ENCODE data around the gene LMO3.
A peak's percentile ranks its signal among the peaks of the same experiment; 100 is the strongest.
"Not testable (repeated sequence)": the region's sequence is repeated elsewhere in the genome, so short reads cannot be mapped to it uniquely, and the experiment has no call there.

LMO3 gene

DNA sequence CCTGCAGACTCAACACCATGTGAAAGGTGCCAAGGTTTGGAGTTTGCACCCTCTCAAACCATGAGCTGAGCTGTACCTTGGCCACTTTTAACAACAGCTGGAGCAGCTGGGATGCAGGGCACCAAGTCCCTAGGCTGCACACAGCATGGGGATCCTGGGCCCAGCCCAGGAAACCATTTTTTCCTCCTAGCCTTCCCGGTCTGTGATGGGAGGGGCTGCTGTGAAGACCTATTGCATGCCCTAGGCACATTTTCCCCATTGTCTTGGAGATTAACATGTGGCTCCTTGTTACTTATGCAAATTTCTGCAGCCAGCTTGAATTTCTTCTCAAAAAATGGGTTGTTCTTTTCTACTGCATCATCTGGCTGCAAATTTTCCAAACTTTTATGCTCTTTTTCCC, 68.3 kb downstream of the LMO3 start:
- not testable (repeated sequence) for DNase-seq

DNA sequence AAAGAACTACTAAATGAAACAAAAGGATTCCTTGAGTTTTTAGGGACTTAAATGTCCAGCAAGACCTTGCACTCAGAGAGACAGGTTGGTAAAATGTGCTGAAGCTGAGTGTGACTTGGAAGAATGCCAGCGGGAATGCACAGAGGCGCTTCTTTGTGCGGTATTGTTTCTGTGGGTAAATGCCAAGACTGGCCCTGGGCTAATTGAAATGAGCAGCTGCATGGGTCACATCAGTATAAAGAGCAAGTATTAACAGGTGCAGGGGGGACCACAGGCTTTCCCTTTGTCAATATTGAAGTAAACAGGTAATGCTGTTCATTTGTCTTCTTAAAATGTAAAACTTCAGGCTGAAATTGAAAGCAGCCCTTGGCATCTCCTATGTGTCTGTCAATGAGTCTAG, 74.3 kb downstream of the LMO3 start:
- peak; percentile 34 for DNase-seq

DNA sequence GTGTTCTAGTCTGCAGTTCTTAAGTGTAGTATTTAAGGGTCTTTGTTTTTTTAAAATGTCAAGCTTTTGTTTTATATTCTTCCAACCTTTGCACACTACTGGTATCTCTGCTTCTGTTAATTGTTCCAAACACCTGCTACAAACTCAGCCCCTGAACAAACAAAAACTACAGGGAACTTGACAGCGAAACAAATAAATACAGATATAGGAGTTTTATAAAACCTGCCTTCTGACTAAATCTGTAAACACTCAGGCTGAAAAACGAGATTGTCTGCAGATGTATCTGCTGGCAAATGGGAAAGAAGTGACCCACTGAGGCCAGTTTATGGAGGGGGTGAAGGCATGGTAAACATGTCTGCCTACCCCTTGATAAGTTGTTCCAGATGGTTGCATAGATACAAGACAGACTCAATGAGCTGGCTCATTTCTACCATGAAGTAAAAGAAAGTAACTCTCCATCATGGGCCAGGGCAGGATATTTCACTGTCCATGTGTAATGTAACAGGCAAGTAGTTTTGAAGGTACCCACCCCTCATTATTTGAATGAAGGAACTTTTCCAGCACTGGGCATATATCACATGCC, 75.6 kb downstream of the LMO3 start:
- DNase-seq, result no peak

DNA sequence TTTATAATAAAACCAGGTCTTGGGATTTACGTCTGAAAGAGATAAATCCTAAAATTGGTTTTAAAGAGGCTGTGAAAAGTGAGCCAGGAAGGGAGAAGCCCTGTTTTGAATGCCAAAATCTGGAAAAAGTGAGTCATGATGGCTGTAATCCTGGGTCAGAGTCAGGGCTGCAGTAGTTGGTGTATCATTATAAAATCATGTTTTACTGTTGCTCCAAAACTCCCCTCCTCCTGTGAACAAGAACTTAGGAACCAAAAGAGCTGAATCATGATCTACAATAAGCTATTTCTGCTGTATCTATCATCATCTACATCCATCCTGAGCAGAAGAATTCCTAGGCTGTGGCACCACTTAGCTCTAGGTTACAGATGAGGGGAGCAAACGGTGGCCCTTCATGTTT, 79.3 kb downstream of the LMO3 start:
- peak; percentile 28 for DNase-seq

DNA sequence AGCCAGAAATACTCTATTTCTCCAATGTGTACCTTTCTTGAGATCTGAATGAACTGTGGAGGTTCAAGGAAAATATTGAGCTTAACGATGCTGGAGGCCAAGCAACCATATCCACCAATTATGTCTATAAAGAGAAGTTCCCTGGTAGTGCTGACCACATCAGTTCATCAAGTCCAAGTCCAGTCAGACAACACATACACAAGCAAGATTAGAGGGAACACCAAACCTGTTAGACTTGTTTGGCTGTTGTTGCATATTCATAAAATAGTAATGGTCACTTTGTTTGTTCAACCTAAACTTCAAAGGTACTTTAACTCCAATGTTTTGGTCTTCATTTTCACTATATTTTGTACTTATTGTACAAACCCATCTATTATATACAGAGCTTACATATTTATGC, 81.6 kb downstream of the LMO3 start:
- DNase-seq, result no peak

DNA sequence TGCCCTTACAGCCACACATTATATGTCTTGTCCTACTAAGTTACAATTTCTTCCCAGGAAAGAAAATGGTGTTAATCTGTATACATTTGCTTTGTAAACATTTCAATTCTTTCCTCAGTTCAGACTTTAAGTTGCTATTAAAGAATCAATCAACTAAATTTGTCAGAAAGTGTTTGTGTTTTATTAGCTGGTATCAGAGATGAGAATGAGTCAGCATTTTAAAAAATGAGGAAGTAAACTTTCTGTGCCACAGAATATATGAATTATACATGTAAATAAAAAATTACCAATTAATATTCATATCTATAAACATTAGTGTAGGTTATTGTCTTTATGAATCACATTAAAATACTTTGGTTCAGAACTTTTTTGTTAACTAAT, 82.0 kb downstream of the LMO3 start:
- no peak for DNase-seq

DNA sequence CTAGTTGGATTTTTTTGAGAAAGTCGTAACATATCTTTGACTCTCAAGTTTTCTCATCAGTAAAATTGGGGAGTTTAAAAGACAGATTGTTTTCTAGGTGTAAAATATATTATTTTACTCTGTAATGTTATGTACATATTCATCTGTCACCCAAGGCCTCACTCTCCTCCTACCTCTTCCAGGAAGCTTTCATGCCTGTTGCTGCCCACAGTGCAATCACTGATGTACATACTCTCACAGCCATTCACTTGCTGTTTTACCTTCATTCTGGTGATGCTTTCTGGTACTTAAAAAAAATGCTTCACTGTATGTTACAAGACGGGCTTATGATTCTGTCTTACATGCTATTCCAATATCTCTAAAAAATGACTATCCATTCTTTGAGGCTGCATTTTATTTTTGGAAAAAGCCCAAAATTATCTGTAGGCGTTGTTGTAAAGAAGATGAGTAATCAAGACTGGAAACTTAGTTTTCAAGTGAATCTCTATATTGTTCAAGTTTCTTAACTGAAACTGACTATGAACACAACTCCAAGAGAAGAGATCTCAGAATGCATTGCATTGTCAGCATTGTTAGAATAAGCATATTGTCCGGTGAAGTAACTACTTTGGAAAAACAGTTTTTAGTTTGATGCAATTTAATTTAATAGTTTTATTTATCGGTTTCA, 82.5 kb downstream of the LMO3 start:
- no peak for DNase-seq

DNA sequence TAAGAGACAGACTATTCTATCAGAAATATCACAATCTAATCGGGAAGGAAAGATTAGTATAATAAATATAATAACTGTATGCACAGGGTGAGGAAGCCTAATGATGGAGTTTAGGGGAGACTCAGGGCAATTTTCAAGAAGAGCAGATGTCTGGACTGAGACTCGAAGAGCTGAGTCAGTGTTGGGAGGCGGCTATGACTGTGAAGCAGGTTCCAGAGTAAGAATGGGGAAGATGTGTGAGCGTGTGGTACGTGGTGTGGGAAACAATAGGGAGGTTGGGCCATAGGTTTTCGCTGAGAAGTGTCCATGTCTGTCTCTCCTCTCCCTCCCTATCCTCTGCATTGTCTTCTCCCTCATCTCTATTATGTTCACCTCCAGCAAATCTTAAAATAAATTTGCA, 85.6 kb downstream of the LMO3 start:
- DNase-seq, result no peak

DNA sequence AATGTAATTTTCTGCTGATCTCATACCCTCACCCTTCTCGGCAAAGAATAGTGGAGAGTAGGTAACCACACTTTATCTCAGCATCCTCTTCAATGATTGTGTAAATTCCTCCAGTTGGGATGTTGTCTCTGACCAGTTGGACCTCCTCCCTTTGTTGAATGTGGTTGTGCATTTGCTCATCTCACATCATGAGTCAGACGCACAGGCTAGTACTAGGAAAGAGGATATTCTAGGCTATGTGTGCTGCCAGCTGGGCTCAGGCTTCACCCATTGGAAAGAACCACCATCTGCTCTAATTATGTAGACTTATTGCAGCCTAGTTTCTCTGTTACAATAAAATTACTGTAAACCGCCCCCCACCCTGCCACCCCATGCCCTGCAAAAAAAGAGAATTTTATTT, 90.3 kb downstream of the LMO3 start:
- DNase-seq, result no peak

DNA sequence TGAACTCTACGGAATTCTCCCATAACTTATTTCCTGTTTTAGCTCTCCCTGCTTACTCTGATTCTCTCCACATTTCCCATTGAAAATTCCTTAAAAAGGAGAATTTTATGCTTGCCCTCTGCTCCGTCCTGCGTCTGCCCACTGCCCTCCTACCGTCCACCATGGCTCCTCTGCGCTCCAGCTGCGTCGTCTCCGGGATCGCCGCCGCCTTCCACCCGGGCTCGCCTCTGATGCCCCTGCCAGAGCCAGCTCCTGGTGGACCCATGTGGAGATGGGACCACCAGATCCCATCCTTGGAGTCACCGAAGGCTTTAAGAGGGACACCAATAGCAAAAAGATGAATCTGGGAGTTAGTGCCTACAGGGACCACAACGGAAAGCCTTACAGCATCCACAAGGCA, 92.7 kb downstream of the LMO3 start:
- DNase-seq, result no peak

DNA sequence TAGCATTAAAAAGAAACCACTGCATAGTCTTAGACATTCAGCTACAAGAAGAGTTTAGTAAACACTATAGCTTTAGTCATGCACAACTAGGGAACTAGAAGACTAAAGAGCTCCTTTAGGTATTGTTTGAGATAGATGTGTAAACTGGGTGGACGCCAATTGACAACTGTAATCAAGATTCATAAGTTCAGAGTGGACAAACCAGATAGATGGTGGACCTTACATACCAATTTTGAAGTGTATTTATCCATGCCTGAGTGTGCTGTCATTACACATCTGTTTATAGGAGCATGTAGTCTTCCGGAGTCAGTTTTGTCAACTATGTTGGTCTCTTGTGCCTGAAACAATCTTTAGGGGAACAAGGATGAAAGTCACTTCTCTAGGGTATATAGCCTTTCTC, 96.6 kb downstream of the LMO3 start:
- DNase-seq, result no peak

DNA sequence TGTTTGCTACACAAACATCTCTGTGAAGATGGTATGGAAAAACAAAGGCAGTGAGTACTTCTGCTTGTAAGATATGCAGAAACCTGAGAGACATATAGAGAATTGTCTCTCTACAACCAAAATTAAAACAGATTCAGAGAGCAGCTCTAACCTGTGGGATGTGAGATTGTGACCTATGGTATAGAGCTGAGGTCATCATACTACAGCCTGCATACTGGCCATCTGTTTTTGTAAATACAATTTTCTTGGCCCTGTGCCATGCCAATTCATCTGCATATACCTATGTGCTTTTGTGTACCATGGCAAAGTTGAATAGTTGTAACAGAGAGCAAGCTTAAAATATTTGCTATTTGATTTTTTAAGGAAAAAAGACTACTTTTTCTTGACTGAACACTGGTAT, 99.6 kb downstream of the LMO3 start:
- DNase-seq, result no peak

DNA sequence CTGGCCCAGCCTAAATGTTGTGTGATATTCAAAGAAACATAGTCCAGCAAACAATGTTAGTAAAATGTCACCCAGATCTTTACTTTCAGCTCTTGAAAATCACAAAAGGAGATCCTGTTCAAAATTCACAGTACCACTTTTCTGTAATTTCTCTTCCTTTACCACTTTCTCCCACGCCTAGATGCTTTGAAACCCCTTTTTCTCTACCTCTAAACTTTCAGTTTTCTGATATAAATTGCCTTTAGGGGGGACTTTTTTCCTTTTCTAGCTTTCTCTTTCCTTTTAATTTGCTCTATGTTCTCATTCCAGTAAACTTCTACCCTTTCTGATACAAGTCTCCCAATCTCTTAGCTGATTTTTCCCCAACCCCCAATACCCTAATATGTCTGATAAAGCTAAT, 101.8 kb downstream of the LMO3 start:
- no peak for DNase-seq

DNA sequence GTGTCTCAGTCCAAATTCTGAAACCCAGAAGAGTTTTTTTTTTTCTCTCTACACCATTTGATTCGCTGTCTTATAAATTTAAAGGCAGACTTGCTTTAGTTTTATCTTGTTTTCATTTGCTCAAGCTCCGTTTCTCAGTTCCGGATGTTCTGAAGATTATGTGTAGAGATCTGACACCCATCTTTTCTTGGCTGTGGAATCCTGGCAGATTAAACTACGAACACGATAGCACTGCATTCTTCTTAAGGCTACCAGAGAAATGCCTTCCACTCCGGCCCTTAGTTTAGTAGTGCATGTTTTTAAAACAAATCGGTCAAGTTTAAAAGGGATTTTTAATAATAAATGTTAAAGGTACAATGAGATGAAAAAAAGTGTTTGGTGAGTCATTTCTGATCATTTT, 106.4 kb downstream of the LMO3 start:
- no peak for DNase-seq

All from right hindlimb (tissue), 1 donor.